AG10803 (cell line): ENCODE measurements around the gene CORIN.

Experiments used
- DNase-seq: peaks from one replicate; pipeline ENCODE4 v3.0.0; 2010; ENCODE audit warnings: low read depth
- H3K4me3 ChIP-seq: 2 replicates; pipeline ENCODE4 v1.5.1; 2011; ENCODE audit warnings: mild to moderate bottlenecking, low read length, control low read depth
- CTCF ChIP-seq: conservative IDR thresholded peaks from 2 replicates; pipeline ENCODE4 v1.5.1; 2011; ENCODE audit warnings: mild to moderate bottlenecking, low read length, control low read depth, inconsistent platforms

CORIN gene

GRCh38 chr4:47729131-47729680, 108.7 kb downstream of the CORIN start:
- no peak overlapping the region for H3K4me3 ChIP-seq
- no peak for TF ChIP-seq CTCF
- DNase-seq, result no peak

GRCh38 chr4:47721892-47722575, 115.8 kb downstream of the CORIN start:
- no peak for TF ChIP-seq CTCF
- no peak overlapping the region for H3K4me3 ChIP-seq
- no peak for DNase-seq

GRCh38 chr4:47721485-47721884, 116.4 kb downstream of the CORIN start:
- no peak for TF ChIP-seq CTCF
- DNase-seq, result no peak
- H3K4me3 ChIP-seq, result no peak overlapping the region

GRCh38 chr4:47720787-47721186, 117.1 kb downstream of the CORIN start:
- no peak for TF ChIP-seq CTCF
- no peak for DNase-seq
- H3K4me3 ChIP-seq, result no peak overlapping the region

- no peak for DNase-seq
- no peak overlapping the region for H3K4me3 ChIP-seq
- no peak for TF ChIP-seq CTCF
These were observed 118.3 kb downstream of the CORIN start for GRCh38 chr4:47719576-47719975.

- no peak overlapping the region for H3K4me3 ChIP-seq
- DNase-seq, result no peak
- TF ChIP-seq CTCF, result no peak
These were observed 119.2 kb downstream of the CORIN start for GRCh38 chr4:47718696-47719095.

GRCh38 chr4:47717188-47717587, 120.7 kb downstream of the CORIN start:
- H3K4me3 ChIP-seq, result no peak overlapping the region
- TF ChIP-seq CTCF, result no peak
- no peak for DNase-seq
